Germinal center (tissue), 1 donor: ENCODE data around the gene TREH.

Experiments
- DNase-seq: peaks from one replicate; pipeline ENCODE4 v3.0.0; 2012; ENCODE audit warnings: mixed read lengths, low spot score

The TREH gene

GRCh38 chr11:118648291-118648690 lies 31.2 kb downstream of the TREH start:
- DNase-seq: no peak

- DNase-seq: no peak
These were observed 33.1 kb downstream of the TREH start for GRCh38 chr11:118646393-118646792.

DNA sequence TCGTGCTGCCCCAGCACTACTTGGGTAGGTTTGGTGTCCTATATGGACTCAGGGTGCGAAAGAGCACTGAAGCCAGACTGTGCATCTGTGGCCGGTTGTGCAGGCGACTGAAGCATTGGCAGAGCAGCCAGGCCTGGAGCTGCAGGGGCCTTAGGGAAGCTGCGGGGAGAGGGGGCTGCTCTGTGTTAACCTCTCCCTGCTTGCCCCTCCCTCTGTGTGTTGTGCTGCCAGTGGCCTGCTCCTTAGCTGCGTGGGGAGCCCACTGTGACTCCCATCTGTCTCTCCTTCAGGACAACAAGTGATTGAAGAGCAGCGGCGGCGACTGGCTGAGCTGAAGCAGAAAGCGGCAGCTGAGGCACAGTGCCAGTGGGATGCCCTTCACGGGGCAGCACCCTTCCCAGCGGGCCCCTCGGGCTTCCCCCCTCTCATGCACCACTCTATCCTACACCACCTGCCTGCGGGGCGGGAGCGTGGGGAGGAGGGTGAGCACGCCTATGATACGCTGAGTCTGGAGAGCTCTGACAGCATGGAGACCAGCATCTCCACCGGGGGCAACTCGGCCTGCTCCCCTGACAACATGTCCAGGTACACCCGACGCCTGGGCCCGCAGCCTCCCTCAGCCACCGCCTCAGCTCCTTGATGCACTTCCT lies 34.3 kb downstream of the TREH start:
- no peak for DNase-seq

GRCh38 chr11:118644496-118644895 lies 35.0 kb downstream of the TREH start:
- no peak for DNase-seq

- DNase-seq: no peak
These were observed 35.5 kb downstream of the TREH start for GRCh38 chr11:118643995-118644345.

DNA sequence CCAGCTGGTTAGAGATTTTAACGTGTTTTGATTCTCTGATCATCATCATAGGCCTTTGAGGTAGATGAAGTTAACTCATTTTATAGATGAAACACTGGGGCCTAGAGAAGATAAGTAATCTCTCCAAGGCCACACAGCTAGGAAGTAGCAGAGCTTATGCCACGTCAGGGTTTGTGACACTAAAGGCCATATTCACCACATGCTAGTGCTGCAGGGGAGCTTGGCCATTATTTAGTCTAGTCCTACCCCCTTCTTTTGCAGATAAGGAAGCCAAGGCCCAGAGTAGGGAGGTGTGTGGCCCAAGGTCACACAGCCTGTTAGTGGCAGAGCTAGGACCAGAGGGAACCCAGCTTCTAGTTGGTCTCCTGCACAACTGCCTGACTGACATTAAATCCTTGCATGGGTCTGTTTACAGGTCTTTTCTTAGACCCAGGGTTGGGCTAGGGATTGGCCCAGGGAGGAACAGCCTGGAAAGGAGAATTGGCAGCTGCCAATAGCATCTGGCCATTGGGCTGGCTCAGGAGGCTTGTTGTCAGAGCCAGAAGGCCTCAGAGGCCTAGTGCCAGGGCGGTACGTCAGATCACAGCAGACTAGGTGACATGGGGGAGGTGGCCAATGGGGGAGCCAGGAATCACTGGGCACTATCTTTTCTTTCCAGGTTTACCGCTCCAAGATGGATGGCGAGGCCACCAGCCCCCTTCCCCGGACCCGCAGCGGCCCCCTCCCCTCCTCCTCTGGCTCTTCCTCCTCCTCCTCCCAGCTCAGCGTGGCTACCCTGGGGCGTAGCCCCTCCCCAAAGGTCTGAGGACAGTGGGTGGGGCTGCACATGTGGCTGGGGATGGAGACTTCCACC lies 36.1 kb downstream of the TREH start:
- DNase-seq: no peak

GRCh38 chr11:118641397-118642019 lies 37.9 kb downstream of the TREH start:
- DNase-seq: no peak

- DNase-seq: no peak
These were observed 38.9 kb downstream of the TREH start for GRCh38 chr11:118640332-118641154.

DNA sequence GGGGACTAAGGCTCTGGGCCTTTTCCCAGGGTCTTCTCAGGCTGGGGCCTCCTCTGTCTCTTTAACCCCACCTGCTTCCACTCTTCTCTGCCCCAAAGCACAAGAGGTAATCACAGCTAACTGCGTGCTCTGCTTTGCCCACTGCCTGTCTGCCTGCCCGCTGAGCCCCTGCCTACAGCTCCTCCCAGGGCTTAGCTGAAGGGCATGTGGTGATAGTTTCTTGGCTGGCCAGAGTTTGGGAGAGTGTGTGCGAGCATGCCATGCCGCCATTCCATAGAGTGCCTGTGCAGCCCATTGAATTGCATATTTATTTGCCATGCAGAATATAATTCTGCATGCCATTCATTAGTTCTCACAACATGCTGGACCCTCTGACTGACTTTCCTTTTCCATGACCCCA lies 39.6 kb downstream of the TREH start:
- DNase-seq: no peak

DNA sequence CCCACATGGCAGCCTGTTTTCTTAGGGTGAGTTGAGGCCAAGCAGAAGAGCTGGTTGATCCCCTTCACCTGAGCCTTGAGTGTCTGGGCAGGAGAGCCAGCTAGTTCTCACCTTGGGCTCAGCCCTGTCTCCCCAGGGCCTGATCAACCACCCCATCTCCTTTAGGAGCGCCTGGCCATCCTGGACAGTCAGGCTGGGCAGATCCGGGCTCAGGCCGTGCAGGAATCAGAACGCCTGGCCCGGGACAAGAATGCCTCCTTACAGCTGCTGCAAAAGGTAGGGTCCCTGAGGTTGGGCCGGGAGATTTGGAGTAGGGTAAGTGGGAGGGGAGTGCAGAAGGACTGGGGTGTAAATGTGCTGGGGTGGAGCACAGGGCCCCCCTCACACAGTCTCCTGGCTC lies 40.7 kb downstream of the TREH start:
- no peak for DNase-seq

- DNase-seq: no peak
These were observed 42.7 kb downstream of the TREH start for GRCh38 chr11:118636569-118637290.

GRCh38 chr11:118635642-118636041 lies 43.8 kb downstream of the TREH start:
- no peak for DNase-seq

DNA sequence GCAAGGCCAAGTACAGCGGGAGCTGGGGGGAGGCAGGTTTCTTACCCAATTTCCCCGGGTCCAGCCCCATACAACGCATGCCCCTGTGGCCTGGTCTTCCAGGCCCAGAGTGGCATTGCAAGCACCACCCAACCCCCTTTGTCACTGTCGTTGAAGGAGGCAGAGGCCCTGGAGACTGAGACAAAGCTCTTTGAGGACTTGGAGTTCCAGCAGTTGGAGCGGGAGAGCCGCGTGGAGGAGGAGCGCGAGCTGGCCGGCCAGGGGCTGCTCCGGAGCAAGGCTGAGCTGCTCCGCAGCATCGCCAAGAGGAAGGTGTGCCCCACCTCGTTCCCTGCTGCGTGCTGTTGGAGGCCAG lies 44.2 kb downstream of the TREH start:
- DNase-seq: no peak

DNA sequence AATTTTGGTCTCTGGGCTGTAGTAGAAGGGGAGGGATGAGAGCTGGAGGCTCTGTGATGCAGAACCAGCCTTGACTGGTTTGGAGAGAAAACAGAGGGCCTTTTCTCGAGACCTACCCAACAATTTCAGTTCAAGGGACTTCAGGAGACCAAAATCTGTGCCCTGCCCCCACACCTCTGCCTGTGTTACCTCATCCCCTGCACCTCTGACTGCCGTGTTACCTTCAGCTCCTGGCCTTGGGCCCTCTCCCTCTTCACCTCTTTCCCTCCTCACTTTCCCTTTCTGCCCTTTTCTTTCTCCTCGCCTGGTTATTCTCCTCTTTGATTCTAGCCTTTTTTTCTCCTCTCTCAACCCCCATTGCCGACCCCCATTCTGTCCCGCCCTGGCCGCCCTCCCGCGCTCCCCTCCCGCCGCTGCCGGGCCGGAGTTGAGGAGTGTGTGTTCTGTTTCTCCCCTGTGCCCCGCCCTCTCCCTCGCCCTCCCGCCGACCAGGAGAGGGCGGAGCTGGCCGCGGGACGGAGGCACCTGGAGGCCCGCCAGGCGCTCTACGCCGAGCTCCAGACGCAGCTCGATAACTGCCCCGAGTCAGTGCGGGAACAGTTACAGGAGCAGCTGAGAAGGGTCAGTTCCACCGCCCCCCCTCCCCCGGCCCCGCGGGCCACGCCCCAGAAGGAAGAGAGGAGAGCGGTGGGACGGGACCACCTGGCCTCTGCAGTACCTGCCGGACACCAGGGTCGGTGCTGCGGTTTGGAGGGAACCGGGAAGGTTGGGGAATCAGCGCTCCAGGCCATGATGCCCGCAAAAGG lies 44.8 kb downstream of the TREH start:
- no peak for DNase-seq

- no peak for DNase-seq
These were observed 45.5 kb downstream of the TREH start for GRCh38 chr11:118633979-118634378.

GRCh38 chr11:118633319-118633690 lies 46.1 kb downstream of the TREH start:
- DNase-seq: no peak

GRCh38 chr11:118632577-118633318 lies 46.7 kb downstream of the TREH start:
- no peak for DNase-seq

DNA sequence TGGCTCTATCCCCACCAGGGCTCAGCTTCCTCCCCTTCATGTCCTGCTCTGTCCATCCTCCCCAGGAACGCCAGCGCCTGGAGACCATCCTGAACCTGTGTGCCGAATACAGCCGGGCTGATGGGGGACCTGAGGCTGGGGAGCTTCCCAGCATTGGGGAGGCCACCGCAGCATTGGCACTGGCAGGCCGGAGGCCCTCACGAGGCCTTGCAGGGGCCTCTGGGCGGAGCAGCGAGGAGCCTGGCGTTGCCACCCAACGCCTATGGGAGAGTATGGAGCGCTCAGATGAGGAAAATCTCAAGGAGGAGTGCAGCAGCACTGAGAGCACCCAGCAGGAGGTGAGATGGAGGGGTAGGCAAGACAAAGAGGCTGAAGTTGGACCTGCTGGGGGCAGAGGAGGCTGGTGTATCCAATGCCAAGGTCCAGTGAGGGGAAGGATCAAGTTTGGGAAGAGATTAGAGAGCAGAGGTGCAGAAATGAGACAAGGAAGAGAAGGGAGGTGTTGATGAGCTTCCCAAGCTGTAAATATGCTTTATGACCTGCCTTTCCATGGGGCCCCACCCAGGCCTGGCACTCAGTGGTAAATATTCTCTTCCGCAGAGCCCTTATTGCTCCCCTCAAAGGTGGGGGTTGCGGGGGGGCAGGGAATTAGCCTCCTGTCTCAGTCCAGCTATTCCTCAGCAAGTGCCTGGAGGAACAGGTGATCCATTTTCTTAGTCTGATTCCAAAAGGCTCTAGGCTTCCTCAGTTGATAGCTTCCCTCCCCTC lies 48.1 kb downstream of the TREH start:
- DNase-seq: no peak
